HS-27A (cell line): ENCODE measurements around the gene CEP104.
"Not testable (repeated sequence)": the region's sequence is repeated elsewhere in the genome, so short reads cannot be mapped to it uniquely, and the experiment has no call there.

Experiments used
- DNase-seq: peaks from one replicate; pipeline ENCODE4 v3.0.0-alpha.2; 2012; ENCODE audit warnings: low read depth, missing footprints

Gene CEP104

GRCh38 chr1:3824650-3825049 is 32.4 kb downstream of the CEP104 start:
- no peak for DNase-seq

- no peak for DNase-seq
Observed at GRCh38 chr1:3822421-3822820, 34.6 kb downstream of the CEP104 start.

- DNase-seq: no peak
Observed at GRCh38 chr1:3821908-3822307, 35.1 kb downstream of the CEP104 start.

GRCh38 chr1:3821447-3821846 is 35.6 kb downstream of the CEP104 start:
- DNase-seq: no peak

- DNase-seq: no peak
Observed at GRCh38 chr1:3821004-3821403, 36.0 kb downstream of the CEP104 start.

- DNase-seq: no peak
Observed at GRCh38 chr1:3820316-3820715, 36.7 kb downstream of the CEP104 start.

GRCh38 chr1:3819771-3820200 is 37.2 kb downstream of the CEP104 start:
- DNase-seq: no peak

GRCh38 chr1:3817821-3818597 is 39.0 kb downstream of the CEP104 start:
- DNase-seq: no peak

GRCh38 chr1:3817138-3817740 is 39.8 kb downstream of the CEP104 start:
- no peak for DNase-seq

- DNase-seq: no peak
Observed at GRCh38 chr1:3816331-3817137, 40.5 kb downstream of the CEP104 start.

- no peak for DNase-seq
Observed at GRCh38 chr1:3814771-3815561, 42.0 kb downstream of the CEP104 start.

GRCh38 chr1:3814065-3814464 is 42.9 kb downstream of the CEP104 start:
- DNase-seq: no peak

- DNase-seq: no peak
Observed at GRCh38 chr1:3811595-3811911, 45.5 kb downstream of the CEP104 start.

GRCh38 chr1:3810149-3810761 is 46.8 kb downstream of the CEP104 start:
- DNase-seq: not testable (repeated sequence)

- no peak for DNase-seq
Observed at GRCh38 chr1:3809680-3810079, 47.3 kb downstream of the CEP104 start.

- DNase-seq: no peak
Observed at GRCh38 chr1:3807769-3808168, 49.2 kb downstream of the CEP104 start.

GRCh38 chr1:3805038-3805437 is 52.0 kb downstream of the CEP104 start:
- no peak for DNase-seq

GRCh38 chr1:3804627-3804944 is 52.4 kb downstream of the CEP104 start:
- DNase-seq: not testable (repeated sequence)

- no peak for DNase-seq
Observed at GRCh38 chr1:3803905-3804626, 52.9 kb downstream of the CEP104 start.

GRCh38 chr1:3800795-3801194 is 56.2 kb downstream of the CEP104 start:
- not testable (repeated sequence) for DNase-seq

- no peak for DNase-seq
Observed at GRCh38 chr1:3799976-3800685, 56.9 kb downstream of the CEP104 start.
